BLaER1 treated with 17β-estradiol and CSF1 and Interleukin-3, amounts not matched to agents 10 nM and 100 nM (cell line): Measurements from ENCODE around the gene SHISA8.

Experiments
- H3K27ac ChIP-seq, 11 experiments: shearing (Covaris generic); formaldehyde crosslinking; 2 replicates each; pipeline ENCODE4 v1.8.1; 2022
- H3K27me3 ChIP-seq, 11 experiments: shearing (Covaris generic); formaldehyde crosslinking; 2 replicates each; pipeline ENCODE4 v1.8.1; 2022
- H3K36me3 ChIP-seq, 11 experiments: shearing (Covaris generic); formaldehyde crosslinking; 2 replicates each; pipeline ENCODE4 v1.8.1; 2022
- H3K4me1 ChIP-seq, 10 experiments: shearing (Covaris generic); formaldehyde crosslinking; 2 replicates each; pipeline ENCODE4 v1.8.1; 2022
- H3K4me2 ChIP-seq, 11 experiments: shearing (Covaris generic); formaldehyde crosslinking; 2 replicates each; pipeline ENCODE4 v1.8.1; 2022
- H3K4me3 ChIP-seq, 10 experiments: shearing (Covaris generic); formaldehyde crosslinking; 2 replicates each; pipeline ENCODE4 v1.8.1; 2022
- H3K9ac ChIP-seq, 11 experiments: shearing (Covaris generic); formaldehyde crosslinking; 2 replicates each; pipeline ENCODE4 v1.8.1; 2022
- H3K9me3 ChIP-seq, 11 experiments: shearing (Covaris generic); formaldehyde crosslinking; replicated peaks in 1 of 11; 2 replicates each; pipeline ENCODE4 v1.8.1; 2022
- H4K20me1 ChIP-seq, 11 experiments: shearing (Covaris generic); formaldehyde crosslinking; 2 replicates each; pipeline ENCODE4 v1.8.1; 2022
- Cebpa-rat ChIP-seq, 11 experiments: shearing (Covaris generic); IDR thresholded peaks; 2 replicates each; pipeline ENCODE4 v1.8.1; 2022

SHISA8 gene

GRCh38 chr22:41948142-41948541 lies 33.3 kb upstream of the SHISA8 start:
- no peak for TF ChIP-seq Cebpa-rat (IDR thresholded peaks at IDR 0.05)
- H3K27me3 ChIP-seq, result no peaks in the 10 kb centered on the region
- peaks cover 0 to 10% (median 0%) of the 10 kb centered on the region in 11 experiments; a peak in 2 of 22 replicates for H4K20me1 ChIP-seq
- H3K27ac ChIP-seq, result peak overlapping the region in 2 of 11 experiments; percentile 7 to 86; a peak in 1 of 22 replicates
- peaks cover 0 to 23% (median 20%) of the 10 kb centered on the region in 11 experiments; a peak in 15 of 22 replicates for H3K36me3 ChIP-seq
- peak overlapping the region in 3 of 10 experiments; percentile 15 to 74 (median 17); a peak in 3 of 20 replicates for H3K4me3 ChIP-seq
- peaks cover 53 to 94% (median 90%) of the 10 kb centered on the region in 10 experiments for H3K4me1 ChIP-seq
- no peaks in the 10 kb centered on the region for H3K9me3 ChIP-seq
- H3K4me2 ChIP-seq, result peak overlapping the region in 9 of 11 experiments; percentile 88 to 99 (median 95); a peak in 19 of 22 replicates
- peak overlapping the region in 5 of 11 experiments; percentile 86 to 91 (median 89); a peak in 7 of 22 replicates for H3K9ac ChIP-seq

GRCh38 chr22:41947424-41948080 lies 32.7 kb upstream of the SHISA8 start:
- Histone ChIP-seq H3K27me3 (no peaks in the 10 kb centered on the region), H4K20me1 (peaks cover 0 to 11% (median 0%) of the 10 kb centered on the region in 11 experiments; a peak in 3 of 22 replicates), H3K9me3 (no peaks in the 10 kb centered on the region), H3K27ac (peak overlapping the region in 9 of 11 experiments; percentile 59 to 89 (median 88); a peak in 17 of 22 replicates), H3K4me1 (peaks cover 49 to 93% (median 88%) of the 10 kb centered on the region in 10 experiments), H3K4me3 (peak overlapping the region; percentile 68 to 93 (median 84); a peak in 19 of 20 replicates), H3K36me3 (peaks cover 0 to 29% (median 25%) of the 10 kb centered on the region in 11 experiments; a peak in 15 of 22 replicates), H3K4me2 (peak overlapping the region; percentile 88 to 99 (median 96)), H3K9ac (peak overlapping the region; percentile 47 to 91 (median 88); a peak in 20 of 22 replicates)
- no peak for TF ChIP-seq Cebpa-rat (IDR thresholded peaks at IDR 0.05)

GRCh38 chr22:41946629-41947423 lies 32.0 kb upstream of the SHISA8 start, which contains the start of gene CENPM:
Gene CENPM, minus strand, starts transcription at chr22:41947152. Its CDS starts 76 bp downstream, at chr22:41947076.
- TF ChIP-seq Cebpa-rat (IDR thresholded peaks at IDR 0.05), result no peak
- peaks cover 43 to 86% (median 81%) of the 10 kb centered on the region in 10 experiments for H3K4me1 ChIP-seq
- peak within 1 kb of the TSS; percentile 68 to 93 (median 84) for H3K4me3 ChIP-seq
- peaks cover 0 to 16% (median 3%) of the 10 kb centered on the region in 11 experiments; a peak in 7 of 22 replicates for H4K20me1 ChIP-seq
- H3K27ac ChIP-seq, result peak within 1 kb of the TSS in 9 of 11 experiments; percentile 59 to 89 (median 88); a peak in 18 of 22 replicates
- peak within 1 kb of the TSS; percentile 47 to 91 (median 88); a peak in 21 of 22 replicates for H3K9ac ChIP-seq
- no peaks in the 10 kb centered on the region for H3K9me3 ChIP-seq
- no peaks in the 10 kb centered on the region for H3K27me3 ChIP-seq
- peak within 1 kb of the TSS; percentile 88 to 99 (median 96) for H3K4me2 ChIP-seq
- H3K36me3 ChIP-seq, result peaks cover 0 to 36% (median 31%) of the 10 kb centered on the region in 11 experiments; a peak in 15 of 22 replicates

GRCh38 chr22:41943661-41944209 lies 28.9 kb upstream of the SHISA8 start:
- Histone ChIP-seq H3K27me3 (no peaks in the 10 kb centered on the region), H3K27ac (no peak overlapping the region), H3K9ac (peak overlapping the region in 7 of 11 experiments; percentile 5 to 54 (median 29); a peak in 10 of 22 replicates), H3K4me3 (no peak overlapping the region), H3K4me1 (peaks cover 56 to 86% (median 80%) of the 10 kb centered on the region in 10 experiments), H3K4me2 (peak overlapping the region in 9 of 11 experiments; percentile 3 to 96 (median 49); a peak in 15 of 22 replicates), H4K20me1 (peaks cover 0 to 33% (median 18%) of the 10 kb centered on the region in 11 experiments; a peak in 13 of 22 replicates), H3K36me3 (peaks cover 0 to 59% (median 42%) of the 10 kb centered on the region in 11 experiments; a peak in 15 of 22 replicates), H3K9me3 (no peaks in the 10 kb centered on the region)
- no peak for TF ChIP-seq Cebpa-rat (IDR thresholded peaks at IDR 0.05)

GRCh38 chr22:41940832-41941765 lies 26.2 kb upstream of the SHISA8 start:
- peaks cover 0 to 50% (median 21%) of the 10 kb centered on the region in 11 experiments; a peak in 13 of 22 replicates for H4K20me1 ChIP-seq
- peak overlapping the region in 10 of 11 experiments; percentile 36 to 77 (median 59); a peak in 19 of 22 replicates for H3K9ac ChIP-seq
- peaks cover 0 to 18% (median 0%) of the 10 kb centered on the region in 11 experiments; a peak in 6 of 22 replicates for H3K27me3 ChIP-seq
- H3K4me3 ChIP-seq, result peak overlapping the region in 2 of 10 experiments; percentile 0 to 1; a peak in 1 of 20 replicates
- TF ChIP-seq Cebpa-rat (IDR thresholded peaks at IDR 0.05), result 0 out of 22 replicates have a peak, but pooled peaks of 1 of the 11 experiments have one; percentile 7
- peak overlapping the region; percentile 69 to 99 (median 86) for H3K4me2 ChIP-seq
- no peaks in the 10 kb centered on the region for H3K9me3 ChIP-seq
- H3K27ac ChIP-seq, result peak overlapping the region; percentile 35 to 75 (median 69); a peak in 21 of 22 replicates
- H3K36me3 ChIP-seq, result peaks cover 0 to 64% (median 45%) of the 10 kb centered on the region in 11 experiments; a peak in 15 of 22 replicates
- peaks cover 64 to 92% (median 88%) of the 10 kb centered on the region in 10 experiments for H3K4me1 ChIP-seq

GRCh38 chr22:41939981-41940831 lies 25.3 kb upstream of the SHISA8 start:
- Histone ChIP-seq H3K4me1 (peaks cover 60 to 92% (median 88%) of the 10 kb centered on the region in 10 experiments), H3K9me3 (no peaks in the 10 kb centered on the region), H3K27me3 (peaks cover 0 to 26% (median 0%) of the 10 kb centered on the region in 11 experiments; a peak in 6 of 22 replicates), H3K27ac (peak overlapping the region; percentile 35 to 75 (median 69); a peak in 21 of 22 replicates), H3K4me3 (peak overlapping the region in 3 of 10 experiments; percentile 0 to 54 (median 1); a peak in 2 of 20 replicates), H3K4me2 (peak overlapping the region; percentile 69 to 99 (median 86)), H4K20me1 (peaks cover 0 to 59% (median 21%) of the 10 kb centered on the region in 11 experiments; a peak in 14 of 22 replicates), H3K9ac (peak overlapping the region in 10 of 11 experiments; percentile 36 to 77 (median 60); a peak in 20 of 22 replicates), H3K36me3 (peaks cover 0 to 62% (median 45%) of the 10 kb centered on the region in 11 experiments; a peak in 15 of 22 replicates)
- TF ChIP-seq Cebpa-rat (IDR thresholded peaks at IDR 0.05), result no peak
